GM13976 (cell line): ENCODE data around the gene CACNA1E.
"Not testable (repeated sequence)": the region's sequence is repeated elsewhere in the genome, so short reads cannot be mapped to it uniquely, and the experiment has no call there.

Experiments used
- DNase-seq: peaks from one replicate; pipeline ENCODE4 v3.0.0; 2012; ENCODE audit warnings: low spot score
- CTCF ChIP-seq: IDR thresholded peaks from 2 replicates; pipeline ENCODE4 v1.5.1; 2012; ENCODE audit warnings: borderline replicate concordance, mild to moderate bottlenecking; ENCODE audit not compliant: insufficient read depth; ENCODE audit errors: extremely low read depth, missing control alignments, control extremely low read depth
- in situ Hi-C: fragments of 300-500 bp; cut with MboI; formaldehyde crosslinking; loops from one replicate; pipeline ENCODE4 v1.12.0; 2022; ENCODE audit warnings: low sequenced_read_pairs, mixed read lengths, inconsistent platforms; ENCODE audit not compliant: unreplicated experiment

The CACNA1E gene

GRCh38 chr1:181813266-181813665, 329.9 kb downstream of the CACNA1E start:
- DNase-seq = no peak
- in situ Hi-C loops = no loop called here
- TF ChIP-seq CTCF = no peak

GRCh38 chr1:181816608-181817007, 333.3 kb downstream of the CACNA1E start:
- DNase-seq = no peak
- TF ChIP-seq CTCF = no peak
- in situ Hi-C loops = no loop called here

GRCh38 chr1:181817091-181817490, 333.8 kb downstream of the CACNA1E start:
- in situ Hi-C loops = no loop called here
- no peak for DNase-seq
- TF ChIP-seq CTCF = no peak

GRCh38 chr1:181818459-181818858, 335.1 kb downstream of the CACNA1E start:
- TF ChIP-seq CTCF = no peak
- no peak for DNase-seq
- in situ Hi-C loops = no loop called here

- no peak for TF ChIP-seq CTCF
- DNase-seq = no peak
- in situ Hi-C loops = no loop called here
Measured at GRCh38 chr1:181818943-181819342, 335.6 kb downstream of the CACNA1E start.

- no peak for TF ChIP-seq CTCF
- DNase-seq = no peak
- in situ Hi-C loops = no loop called here
Measured at GRCh38 chr1:181821701-181822100, 338.4 kb downstream of the CACNA1E start.

- in situ Hi-C loops = not testable (repeated sequence)
Measured at GRCh38 chr1:181832173-181832880, 349.0 kb downstream of the CACNA1E start.

More at GRCh38 chr1:181832173-181832880, 349.0 kb downstream of the CACNA1E start:
- not testable (repeated sequence) for DNase-seq
